GM04503 (cell line): ENCODE measurements around the gene ERFE.
"Not testable (repeated sequence)": the region's sequence is repeated elsewhere in the genome, so short reads cannot be mapped to it uniquely, and the experiment has no call there.

Source experiments
- DNase-seq: peaks from one replicate; pipeline ENCODE4 v3.0.0-alpha.2; 2012; ENCODE audit warnings: low read depth

The ERFE gene

GRCh38 chr2:238169708-238170251 is 11.0 kb downstream of the ERFE start:
- peak; percentile 97 for DNase-seq

DNA sequence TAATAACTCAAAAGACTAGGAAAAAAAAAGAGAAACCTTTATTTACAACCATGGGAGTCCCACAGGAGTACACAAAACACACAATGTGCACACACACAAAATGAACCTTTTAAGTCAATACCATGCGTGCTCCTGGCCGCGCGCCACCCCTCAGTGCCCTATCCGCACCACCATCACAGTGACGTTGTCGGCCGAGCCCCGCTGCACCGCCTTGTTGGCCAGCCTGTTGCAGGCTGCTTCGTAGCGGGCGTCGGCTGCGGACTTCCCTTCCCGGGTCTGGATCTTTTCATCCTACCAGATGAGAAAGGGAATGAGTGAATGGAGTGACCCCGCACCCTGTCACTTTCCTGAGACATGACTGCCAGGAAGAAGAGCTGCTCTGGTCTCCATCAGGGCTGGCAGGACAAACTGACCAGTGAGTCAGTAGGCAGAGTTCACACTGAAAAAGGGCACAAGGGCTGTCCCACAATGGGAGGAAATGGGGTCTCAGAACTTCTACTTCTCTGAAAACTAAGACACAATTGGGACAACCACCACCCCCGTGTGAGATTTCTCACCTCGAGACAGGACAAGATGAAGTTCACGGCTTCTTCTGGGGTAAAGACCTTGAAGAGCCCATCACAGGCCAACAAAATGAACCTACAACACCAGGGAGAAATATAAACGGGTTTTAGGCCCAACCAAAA is 11.8 kb downstream of the ERFE start:
- DNase-seq: no peak

GRCh38 chr2:238171072-238171431 is 12.3 kb downstream of the ERFE start:
- not testable (repeated sequence) for DNase-seq

DNA sequence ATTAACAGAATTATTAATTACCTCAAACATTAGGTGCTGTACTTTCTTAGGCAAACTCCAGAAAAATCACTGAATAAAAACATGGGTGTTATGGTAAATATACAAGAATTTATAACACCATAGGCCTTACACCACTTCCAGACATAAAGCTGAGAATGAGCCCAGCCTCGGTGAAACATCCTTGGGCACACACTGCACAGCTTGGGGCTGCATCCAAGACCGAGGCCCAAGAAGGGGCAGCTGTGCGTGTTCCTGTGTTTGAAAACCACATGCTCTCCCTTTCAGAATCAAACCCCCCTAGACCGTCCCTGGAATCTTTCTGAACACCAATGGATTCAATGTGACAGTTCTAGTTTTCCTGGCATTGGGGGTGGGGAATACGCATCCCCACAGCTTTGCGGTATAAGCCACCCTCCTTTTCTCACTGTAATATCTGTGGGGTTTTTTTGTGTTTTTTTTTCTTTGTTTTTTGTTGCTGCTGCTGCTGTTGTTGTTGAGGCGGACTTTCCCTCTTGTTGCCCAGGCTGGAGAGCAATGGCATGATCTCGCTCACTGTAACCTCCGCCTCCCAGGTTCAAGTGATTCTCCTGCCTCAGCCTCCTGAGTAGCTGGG is 12.9 kb downstream of the ERFE start:
- DNase-seq: no peak

DNA sequence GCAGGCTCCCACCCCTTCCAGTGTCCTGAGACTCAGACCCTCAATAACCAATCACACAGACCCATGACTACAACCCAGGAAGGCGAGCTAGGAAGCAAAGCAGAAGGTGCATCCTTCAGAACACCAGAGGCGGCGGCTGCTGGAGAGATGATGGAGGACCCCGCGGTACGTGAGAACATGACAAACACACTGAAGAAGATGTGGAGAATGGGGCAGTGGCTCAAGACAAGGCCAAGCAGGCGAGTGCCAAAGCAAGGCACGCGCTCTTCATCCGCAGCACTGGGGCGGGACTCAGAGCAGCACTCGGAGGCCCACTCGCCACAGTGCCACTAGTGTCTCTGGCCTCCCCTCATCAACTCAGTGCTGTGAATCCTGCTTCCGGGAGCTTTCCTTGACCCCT is 13.7 kb downstream of the ERFE start:
- no peak for DNase-seq

DNA sequence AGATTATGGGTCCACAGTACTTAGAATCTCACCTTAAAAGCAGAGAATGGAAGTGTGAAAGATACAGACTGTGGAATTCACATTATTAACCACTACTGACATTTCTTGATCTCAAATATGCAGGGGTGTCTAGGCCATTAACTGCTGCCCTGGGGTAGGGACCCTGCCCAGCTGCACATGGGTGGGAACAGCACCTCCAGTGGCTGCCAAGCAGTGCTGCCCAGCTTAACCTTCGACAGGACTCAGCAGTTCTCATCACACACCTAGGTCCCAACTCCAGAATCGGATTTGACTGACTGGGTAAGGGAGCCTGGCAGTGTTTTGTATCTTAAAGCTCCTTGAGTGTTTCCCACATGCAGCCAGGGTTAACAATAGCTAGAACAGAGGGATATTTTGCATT is 14.9 kb downstream of the ERFE start:
- DNase-seq: no peak

DNA sequence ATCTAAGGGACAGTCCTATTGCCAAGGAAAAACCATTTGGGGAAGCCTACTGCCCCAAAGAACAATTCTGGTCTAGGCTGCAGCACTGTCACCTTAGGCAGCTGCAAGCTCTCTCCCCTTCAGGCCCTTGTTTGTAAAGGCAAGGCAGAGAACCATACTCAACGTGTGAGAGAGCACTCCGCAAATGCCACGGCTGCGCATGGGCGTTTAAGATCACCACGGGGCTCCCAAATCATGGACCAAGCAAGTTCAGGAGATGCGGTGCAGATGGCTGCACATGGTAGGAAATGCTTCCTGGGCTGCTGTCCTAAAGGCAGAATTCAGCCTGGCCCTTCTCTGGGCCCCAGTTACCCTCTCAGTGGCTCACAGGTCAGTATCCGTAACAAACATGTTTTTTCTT is 15.5 kb downstream of the ERFE start:
- DNase-seq: no peak

DNA sequence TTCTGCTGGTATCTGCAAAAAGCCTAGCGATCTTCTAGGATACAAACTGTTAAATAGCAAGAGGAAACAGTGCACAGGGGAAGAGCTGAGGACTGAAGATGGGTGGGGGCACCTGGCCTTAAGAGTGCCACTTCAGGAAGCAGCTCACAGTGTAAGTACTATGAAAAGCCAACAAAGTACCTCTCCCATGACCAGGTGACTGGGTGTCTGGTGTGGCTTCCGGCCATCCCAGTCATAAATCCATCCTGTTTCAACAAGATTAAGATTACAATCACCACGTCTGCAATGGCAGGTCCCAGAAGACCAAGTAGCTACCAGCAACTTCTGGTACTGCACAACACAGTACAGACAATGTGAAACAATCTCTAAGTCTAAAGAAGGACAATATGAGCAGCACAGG is 15.9 kb downstream of the ERFE start:
- no peak for DNase-seq

DNA sequence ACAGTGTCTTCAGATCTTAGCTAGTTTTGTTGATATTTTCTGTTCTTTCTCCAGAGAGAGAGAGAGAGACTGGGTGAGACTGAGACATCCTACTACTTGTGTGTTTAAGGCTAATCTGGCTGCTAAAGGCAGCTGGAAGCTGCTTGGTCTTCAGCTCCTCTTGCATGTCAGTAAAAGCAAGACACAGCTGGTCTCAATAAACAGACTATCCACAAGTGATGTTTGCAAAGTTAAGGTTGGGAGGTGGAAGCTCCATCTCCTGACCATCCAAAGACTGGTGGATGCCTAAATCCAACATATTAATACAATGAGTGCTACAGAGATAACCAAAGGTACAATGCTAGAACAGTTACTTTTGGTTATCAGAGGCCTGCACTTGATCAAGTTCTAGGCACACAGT is 17.8 kb downstream of the ERFE start:
- DNase-seq: no peak

- no peak for DNase-seq
Observed at GRCh38 chr2:238180554-238180953, 21.8 kb downstream of the ERFE start.

- DNase-seq: no peak
Observed at GRCh38 chr2:238182362-238182761, 23.6 kb downstream of the ERFE start.

- no peak for DNase-seq
Observed at GRCh38 chr2:238183821-238184220, 25.1 kb downstream of the ERFE start.

- DNase-seq: no peak
Observed at GRCh38 chr2:238187618-238188548, 29.1 kb downstream of the ERFE start.

- no peak for DNase-seq
Observed at GRCh38 chr2:238190445-238190844, 31.7 kb downstream of the ERFE start.

DNA sequence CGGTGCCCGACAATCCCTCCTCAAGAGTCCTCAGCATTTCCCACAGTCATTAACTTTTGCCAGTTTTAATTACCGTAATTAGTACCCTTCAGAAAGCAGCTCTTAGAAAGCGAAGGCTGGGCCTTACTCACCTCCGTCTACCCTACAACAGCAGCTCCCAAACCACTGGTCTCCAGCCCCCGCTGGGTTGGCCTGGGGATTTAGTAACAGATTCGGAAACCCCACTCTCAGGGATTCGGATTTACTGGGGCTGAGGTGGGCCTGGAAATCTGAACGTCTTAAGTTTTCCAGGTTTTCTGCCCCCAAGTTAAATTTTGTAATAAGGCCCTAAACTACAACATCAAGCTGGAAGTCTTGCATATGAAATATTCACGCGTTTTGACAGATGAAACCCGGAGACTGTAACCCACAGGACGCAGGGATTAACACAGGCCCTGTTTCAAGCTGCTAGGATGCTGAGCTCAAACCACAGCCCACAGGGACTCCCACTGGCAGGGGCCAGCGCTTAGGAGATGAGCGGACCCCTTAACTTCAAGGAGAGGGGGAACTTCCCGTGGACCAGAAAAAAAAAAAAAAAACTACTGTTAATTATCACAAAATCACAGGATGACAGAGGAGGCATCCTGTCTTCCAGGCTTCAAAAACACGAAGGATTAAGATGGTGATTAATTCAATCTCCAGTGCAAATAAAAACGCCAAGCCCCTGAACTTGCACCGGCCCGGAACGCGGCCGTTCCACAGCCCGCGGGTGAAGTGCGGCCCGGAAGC is 43.7 kb downstream of the ERFE start:
- peak; percentile 3 for DNase-seq

- peak; percentile 3 for DNase-seq
Observed at GRCh38 chr2:238203094-238203972, 44.6 kb downstream of the ERFE start, which contains the start of gene ILKAP. Gene ILKAP, minus strand, starts transcription at chr2:238203695. Its CDS starts 142 bp downstream, at chr2:238203553.

- no peak for DNase-seq
Observed at GRCh38 chr2:238203973-238204683, 45.4 kb downstream of the ERFE start.

- DNase-seq: no peak
Observed at GRCh38 chr2:238207006-238207405, 48.2 kb downstream of the ERFE start.

GRCh38 chr2:238216651-238217184 is 57.9 kb downstream of the ERFE start:
- no peak for DNase-seq
